ENCODE measurements around the gene PTPRT.
"Not testable (repeated sequence)": the region's sequence is repeated elsewhere in the genome, so short reads cannot be mapped to it uniquely, and the experiment has no call there.

PTPRT gene

DNA sequence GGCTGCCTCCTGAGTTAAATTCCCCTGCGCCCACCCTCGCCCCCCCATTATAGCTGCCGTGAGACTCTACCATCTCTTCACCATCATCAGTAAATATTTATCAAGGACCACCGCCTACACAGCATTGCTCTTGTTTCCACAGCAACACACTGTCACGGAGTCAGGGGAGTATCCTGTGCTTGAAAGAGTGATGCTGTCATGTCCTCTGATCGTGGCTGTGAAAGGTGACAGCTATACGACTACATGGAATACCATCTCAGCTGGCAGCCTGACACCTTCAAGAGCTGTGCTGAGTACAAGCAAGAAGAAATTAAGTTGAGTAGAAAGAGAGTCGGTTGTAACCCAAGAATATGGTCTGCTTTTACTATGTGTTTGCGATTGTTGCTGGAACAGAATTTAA lies 3.4 kb downstream of the PTPRT start:
- DNase-seq, result no peak

DNA sequence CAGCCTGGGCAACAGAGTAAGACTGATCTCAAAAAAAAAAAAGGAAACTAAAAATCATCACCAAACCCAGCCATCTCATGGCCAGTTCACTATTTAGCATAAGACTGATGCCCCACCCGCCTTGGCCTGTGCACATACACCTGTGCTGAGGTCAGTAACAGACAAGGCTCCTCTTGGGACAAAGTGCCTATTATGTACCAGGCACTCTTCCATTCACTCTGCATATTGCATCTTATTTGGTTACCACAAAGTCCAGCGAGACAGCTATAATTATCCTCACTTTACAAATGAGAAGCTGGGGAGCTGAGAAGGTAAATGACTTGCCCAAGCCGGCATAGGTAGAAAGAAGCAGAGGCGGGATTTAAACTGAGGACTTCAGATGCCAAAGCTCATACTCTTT lies 3.8 kb downstream of the PTPRT start:
- DNase-seq, result no peak

DNA sequence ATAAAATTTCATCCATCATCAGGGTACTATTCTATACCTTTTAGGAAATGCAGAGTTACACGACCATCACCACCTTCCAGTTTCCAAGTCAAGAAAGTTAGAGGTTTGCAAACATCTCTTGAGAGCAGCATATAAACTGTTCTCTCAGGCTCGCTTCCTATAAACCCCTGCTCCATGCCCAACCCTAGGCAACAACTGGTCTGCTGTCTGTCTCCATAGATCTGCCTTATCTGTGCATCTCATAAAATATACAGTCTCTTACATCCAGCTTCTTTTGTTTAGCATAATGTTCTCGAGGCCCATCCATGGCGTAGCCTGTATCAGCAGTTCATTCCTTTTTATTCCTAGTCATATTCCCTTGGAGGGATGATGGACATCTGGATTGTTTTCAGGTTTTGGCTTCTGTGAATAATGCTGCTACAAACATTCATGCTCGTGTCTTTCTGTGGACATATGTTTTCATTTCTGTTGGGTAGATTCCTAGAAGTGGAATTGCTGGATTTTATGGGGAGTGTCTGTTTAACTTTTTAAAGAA lies 6.1 kb downstream of the PTPRT start:
- no peak for DNase-seq

- no peak for DNase-seq
These were observed 11.6 kb downstream of the PTPRT start for GRCh38 chr20:43178080-43178479.

- no peak for DNase-seq
These were observed 13.0 kb downstream of the PTPRT start for GRCh38 chr20:43176726-43177125.

DNA sequence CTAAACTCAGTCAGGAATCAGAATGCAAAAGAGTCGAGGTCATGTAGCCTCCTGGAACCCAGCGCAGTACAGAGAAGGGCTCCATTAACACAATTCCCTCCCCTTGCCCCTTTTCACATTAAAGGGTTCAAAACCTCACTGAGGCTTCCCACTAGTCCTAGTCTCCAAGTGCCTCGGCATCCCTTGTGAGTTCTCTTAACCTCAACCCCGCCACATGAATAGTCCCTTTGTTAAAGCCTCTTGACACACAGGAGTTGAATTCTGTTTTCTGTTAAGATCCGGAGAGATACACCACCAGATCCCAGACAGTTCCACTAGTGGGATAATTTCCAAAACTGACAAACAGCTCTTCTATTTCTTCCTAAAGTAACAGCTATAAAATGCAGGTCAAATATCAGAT lies 17.8 kb downstream of the PTPRT start:
- DNase-seq, result no peak

- no peak for DNase-seq
These were observed 18.9 kb downstream of the PTPRT start for GRCh38 chr20:43170771-43171170.

DNA sequence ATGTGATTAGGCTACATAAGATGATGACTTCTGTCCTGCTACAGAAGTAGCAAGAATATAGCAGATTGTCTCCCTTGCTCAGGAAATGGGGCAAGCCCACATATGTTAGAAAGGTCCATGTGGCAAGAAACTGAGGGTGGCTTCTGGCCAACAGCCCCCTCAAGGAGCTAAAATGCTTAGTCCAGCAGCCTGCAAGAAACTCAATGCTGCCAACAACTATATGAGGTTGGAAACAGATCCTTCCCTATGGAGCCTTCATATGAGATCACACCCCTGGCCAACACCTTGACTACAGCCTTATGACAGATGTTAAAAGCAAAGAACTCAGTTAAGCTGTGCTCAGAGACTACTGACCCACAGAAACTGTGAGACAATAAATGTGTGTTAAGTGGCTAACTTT lies 22.1 kb downstream of the PTPRT start:
- DNase-seq, result no peak

DNA sequence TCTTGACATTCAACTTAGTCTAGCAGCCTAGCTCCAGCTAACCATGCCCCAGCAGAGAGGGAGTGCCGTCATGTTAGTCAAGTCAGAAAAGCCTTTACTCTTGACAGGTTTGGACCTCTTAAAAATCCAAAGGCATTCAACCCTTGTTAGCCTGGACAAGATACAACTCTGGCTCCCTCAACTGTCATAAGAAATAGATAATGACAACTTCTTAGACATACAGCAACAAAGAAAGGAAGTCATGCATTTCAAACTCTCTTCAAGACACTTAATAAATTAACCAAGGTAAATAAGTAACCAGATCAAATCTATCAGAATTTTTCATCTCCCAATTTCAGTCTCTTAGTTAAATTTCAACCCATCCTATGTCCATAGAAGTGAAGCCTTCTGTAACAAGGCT lies 22.7 kb downstream of the PTPRT start:
- DNase-seq, result no peak

DNA sequence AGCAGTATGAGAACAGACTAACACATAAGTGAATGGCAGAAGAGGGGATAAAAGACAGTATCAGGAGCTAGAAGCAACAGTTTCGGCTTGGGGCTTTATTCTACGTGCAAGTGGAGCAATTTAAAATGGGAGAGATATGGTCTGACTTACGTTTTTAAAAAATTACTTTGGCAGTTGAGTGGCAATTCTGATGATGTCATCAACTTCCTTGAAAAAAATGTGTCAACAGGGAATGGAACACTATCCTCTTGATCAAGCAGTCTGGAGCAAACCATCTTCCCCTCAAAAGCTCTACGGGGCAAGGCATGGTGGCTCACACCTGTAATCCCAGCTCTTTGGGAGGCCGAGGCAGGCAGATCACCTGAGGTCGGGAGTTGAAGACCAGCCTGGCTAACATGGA lies 24.1 kb downstream of the PTPRT start:
- DNase-seq, result no peak

DNA sequence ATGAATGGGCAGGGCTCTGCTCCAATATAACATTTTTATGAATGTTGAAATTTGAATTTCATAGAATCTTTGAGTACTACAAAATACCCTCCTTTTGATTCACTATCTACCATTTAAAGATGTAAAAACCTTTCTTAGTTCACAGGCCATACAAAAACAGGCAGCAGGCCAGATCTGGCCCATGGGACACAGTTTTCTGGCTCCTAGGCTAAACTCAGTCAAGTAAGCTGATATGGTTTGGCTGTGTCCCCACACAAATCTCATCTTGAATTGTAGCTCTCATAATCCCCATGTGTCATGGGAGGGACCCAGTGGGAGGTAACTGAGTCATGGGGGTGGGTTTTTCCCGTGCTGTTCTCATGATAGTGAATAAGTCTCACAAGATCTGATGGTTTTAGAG lies 25.0 kb downstream of the PTPRT start:
- not testable (repeated sequence) for DNase-seq

DNA sequence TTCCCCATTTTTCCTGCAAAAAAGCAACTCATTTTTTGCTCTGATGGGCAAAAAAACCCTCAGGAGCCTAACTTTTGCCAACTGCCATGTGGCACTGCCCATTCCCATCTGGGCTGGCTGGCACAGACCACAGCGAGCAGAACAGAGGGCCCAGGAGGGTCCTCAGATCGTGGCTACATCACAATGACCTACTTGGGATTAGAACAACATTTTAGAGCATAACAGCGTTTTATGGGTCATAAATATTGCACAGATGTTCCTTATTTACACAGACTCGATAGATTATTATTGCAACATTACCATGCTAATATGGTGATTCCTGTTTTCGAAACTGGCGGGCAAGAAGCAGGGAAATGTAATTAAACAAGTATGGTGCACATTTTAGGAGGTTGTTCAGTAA lies 28.0 kb downstream of the PTPRT start:
- no peak for DNase-seq

- DNase-seq, result no peak
These were observed 28.8 kb downstream of the PTPRT start for GRCh38 chr20:43160941-43161340.

DNA sequence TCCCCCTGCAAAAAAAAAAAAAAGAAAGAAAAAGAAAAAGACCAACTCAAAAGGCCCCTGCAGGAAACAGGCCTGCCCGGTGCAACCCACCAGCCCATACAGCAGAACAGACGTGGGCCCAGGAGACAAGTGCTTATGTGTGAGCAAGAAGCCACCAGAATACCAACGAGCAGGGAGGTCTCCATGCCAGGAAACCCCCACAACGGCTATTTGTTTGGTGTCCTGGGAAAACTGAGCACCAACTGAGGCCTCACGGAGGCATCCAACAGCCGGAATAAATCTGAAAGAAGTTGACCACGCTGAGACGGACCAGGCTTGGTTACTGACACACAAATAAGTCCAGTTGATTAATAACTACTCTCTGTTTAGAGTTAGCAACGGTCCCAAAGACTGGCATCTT lies 29.7 kb downstream of the PTPRT start:
- no peak for DNase-seq

DNA sequence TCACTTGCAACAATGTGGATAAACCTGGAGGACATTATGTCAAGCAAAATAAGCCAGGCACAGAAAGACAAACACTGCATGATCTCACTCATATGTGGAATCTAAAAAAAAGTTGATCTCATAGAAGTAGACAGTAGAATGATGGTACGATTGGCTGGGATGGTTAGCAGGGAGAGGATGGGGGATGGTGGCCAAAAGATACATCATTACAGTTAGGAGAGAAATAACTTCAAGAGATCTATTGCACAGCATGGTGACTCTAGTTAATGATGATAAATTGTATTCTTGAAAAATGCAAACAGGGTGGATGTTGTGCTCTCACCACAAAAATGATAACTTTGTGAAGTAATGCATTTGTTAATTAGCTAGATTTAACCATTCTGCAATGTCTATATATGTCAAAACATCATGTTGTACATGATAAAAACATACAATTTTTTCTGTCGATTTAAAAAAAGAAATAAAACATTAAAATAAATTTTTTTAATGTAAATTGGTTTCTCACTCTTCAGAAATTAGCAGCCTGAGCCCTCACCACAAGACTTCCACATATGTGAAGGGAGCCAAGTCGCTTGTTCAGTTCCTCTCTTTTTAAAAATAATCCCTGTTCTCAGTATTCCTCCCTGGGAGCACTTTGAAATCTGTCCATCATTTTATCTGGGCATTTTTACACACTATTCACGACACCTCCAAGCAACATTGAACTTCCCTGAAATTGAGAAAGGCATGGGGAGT lies 34.2 kb downstream of the PTPRT start:
- no peak for DNase-seq

DNA sequence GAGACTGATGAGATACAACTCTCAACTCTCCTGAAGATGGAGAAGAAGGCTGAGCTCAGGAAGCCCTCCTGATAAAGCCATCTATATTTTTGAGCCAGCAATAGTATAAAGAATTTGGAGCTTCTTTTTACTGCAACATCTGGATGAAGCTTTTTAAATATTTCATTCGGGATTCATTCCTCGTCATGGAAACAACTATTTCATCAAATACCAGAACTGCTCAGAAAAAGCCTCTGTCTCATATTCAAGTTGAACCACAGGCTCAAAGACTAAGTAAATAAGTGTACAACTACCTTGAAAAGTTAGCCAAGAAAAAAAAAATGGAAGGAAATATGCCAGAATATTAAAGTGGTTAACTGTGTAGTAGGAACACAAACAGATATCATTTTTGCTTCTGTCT lies 37.8 kb downstream of the PTPRT start:
- DNase-seq, result no peak

GRCh38 chr20:43151256-43151655 lies 38.5 kb downstream of the PTPRT start:
- DNase-seq, result no peak

GRCh38 chr20:43140726-43141125 lies 49.0 kb downstream of the PTPRT start:
- DNase-seq, result no peak

DNA sequence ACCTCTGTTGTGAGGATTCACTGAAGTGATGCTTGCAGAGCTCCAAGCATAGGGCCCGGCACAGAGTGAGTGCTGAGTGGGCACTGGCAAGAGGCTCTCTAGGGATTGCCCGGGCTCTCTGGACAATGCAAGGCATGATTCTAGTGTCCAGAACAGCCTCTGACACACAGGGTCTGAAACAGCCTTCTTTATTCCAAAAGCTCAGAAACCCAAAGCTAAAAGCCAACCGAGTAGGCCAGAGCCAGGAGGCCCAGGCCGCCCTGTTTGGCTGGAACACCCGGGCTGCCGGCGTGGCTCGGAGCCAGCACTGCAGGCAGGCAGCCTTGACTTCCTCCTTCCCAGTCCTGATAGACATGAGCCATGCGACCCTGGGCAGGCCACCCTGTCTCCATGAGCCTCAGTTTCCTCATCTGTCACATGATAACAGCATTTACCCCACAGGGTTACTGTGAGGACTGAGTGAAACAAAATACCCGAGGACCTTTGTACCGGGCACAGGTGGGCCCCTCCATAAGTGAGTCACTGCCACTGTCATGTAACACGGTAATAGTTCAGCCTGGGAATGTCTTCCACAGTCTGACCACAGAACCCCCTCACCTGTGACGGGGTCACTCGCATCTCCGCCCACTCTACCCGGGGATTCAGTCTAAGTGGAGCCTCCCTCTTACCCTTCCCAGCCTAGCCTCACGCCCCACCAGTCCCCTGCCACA lies 51.5 kb downstream of the PTPRT start:
- no peak for DNase-seq

- DNase-seq, result no peak
These were observed 52.5 kb downstream of the PTPRT start for GRCh38 chr20:43137160-43137559.

GRCh38 chr20:43124241-43124640 lies 65.5 kb downstream of the PTPRT start:
- DNase-seq, result no peak

- DNase-seq, result no peak
These were observed 66.5 kb downstream of the PTPRT start for GRCh38 chr20:43123180-43123579.

- DNase-seq, result no peak
These were observed 70.0 kb downstream of the PTPRT start for GRCh38 chr20:43119720-43120119.

DNA sequence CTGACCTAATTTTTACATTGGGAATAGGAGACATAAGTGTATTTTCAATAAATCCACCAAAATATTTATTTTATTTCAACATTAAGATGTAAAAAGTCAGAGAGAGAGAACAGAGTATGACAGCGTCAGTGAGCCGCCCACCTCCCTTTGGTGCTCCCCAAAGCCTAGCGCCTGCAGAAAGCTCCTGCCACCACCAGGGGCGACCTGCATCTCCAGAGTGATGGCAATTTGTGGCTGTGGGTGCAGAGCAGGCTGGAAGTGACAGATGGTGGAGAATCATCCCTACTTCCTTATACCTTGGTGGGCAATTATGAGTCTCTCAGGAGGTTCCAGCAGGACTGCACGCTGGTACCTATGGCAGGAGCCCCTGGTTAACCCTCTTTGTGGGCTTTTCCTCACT lies 87.3 kb downstream of the PTPRT start:
- DNase-seq, result no peak

DNA sequence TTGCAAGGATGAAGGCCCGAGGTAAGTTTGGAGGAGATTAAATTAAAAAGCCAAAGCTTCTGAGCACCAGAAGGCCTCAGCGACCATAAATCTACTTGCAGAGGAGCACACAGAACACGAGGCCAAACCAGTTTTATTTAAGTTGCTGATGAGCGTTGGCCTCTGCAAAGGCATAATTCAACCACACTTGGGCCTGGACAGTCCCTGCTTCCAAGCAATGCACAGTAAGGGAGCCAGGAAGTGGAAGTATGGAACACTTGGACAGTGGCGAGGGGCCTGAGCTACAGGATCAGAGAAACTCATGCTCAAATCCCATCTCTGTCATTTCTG lies 92.8 kb downstream of the PTPRT start:
- no peak for DNase-seq

Data from OCI-M1 (cell line).